ENCODE data around the gene CASP5.

- no peak for TF ChIP-seq CTCF (optimal IDR thresholded peaks at IDR 0.05 in 1 of 3, IDR thresholded peaks at IDR 0.05 in 1 of 3, conservative IDR thresholded peaks at IDR 0.05 in 1 of 3; ENCODE audit: extremely low read depth in 1 of 3, insufficient read depth in 2 of 3, low read length in 3 of 3)
- TF ChIP-seq EZH2 (IDR thresholded peaks at IDR 0.05; ENCODE audit: low read length), result no peak
Observed at GRCh38 chr11:104968856-104969776, 53.9 kb downstream of the CASP5 start.

All from keratinocyte (primary cell).